ENCODE results near the gene USP47.

Gene USP47

DNA sequence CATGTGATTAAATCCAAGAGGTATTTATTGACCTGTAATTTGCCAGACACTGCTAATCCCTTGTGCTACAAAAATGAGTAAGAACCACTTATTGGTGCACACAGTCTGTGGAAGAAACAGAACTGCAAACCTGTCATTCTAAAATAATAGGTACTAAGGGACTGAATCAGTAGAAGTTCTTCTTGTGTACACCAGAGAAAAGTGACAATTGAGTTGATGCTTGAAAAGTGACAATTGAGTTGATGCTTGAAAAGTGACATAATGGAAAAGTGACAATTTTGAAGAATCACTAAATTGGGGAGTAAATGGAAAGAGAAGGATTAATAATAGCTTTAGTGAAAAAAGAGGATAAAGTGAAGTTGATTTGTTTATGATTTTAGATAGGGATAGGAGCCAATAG is 110.3 kb downstream of the USP47 start:
- Mint-ChIP-seq H3K4me1 (ENCODE audit: low read depth) (no peaks in the 10 kb centered on the region), H3K27me3 (no peaks in the 10 kb centered on the region), H3K27ac (peak overlapping the region; percentile 31), H3K4me3 (no peak overlapping the region), H3K9me3 (ENCODE audit: low read depth) (no peaks in the 10 kb centered on the region), H3K36me3 (peaks cover 5% of the 10 kb centered on the region)

DNA sequence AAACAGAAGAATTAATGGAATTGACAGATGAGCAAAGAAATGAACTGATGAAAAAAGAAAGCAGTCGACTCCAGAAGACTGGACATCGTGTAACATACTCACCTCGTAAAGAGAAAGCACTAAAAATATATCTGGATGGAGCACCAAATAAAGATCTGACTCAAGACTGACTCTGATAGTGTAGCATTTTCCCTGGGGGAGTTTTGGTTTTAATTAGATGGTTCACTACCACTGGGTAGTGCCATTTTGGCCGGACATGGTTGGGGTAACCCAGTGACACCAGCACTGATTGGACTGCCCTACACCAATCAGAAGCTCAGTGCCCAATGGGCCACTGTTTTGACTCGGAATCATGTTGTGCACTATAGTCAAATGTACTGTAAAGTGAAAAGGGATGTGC is 114.2 kb downstream of the USP47 start:
- Mint-ChIP-seq H3K36me3 (peaks cover 5% of the 10 kb centered on the region), H3K4me3 (no peak overlapping the region)

DNA sequence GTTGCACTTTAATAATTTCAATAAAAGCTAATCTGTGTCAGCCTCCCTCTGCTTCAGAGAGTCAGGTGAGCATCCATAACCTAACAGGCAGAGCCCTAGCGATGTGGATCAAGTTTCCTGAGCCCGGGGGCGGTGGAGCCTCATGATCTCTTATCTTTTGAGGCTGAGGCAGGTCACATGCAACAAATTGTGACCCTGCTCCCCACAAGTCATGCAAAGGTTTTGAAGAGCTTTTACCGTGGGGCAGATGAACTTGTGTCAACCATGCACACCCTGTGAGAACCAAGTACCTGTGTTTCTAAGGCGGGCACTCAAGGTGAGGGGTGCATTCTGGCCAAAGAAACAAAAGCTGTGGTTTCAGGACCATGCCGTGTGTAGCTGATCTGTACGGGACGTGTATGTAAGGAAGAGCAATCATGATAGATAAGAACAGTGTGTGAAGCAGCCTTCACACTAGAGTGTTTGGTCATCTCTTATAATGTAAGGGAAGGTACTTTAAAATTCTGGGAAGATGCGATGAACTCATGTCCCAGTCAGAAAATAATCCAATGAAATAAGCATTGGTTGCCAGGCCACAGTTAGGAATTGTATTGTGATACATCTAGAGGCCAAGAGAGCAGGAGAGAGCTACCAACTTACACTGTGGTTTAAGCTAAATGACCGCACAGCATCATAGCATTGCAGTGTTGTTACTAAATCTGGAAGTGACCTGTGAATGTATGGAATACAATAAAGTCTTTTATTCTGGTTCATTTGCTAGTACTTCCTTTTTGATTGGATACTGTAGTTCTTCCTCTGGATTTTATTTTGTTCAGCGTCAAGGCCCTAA is 116.8 kb downstream of the USP47 start:
- peak overlapping the region; percentile 25 for H3K27ac Mint-ChIP-seq
- no peak overlapping the region for H3K4me3 Mint-ChIP-seq
- peaks cover 3% of the 10 kb centered on the region for H3K36me3 Mint-ChIP-seq
- H3K9me3 Mint-ChIP-seq (ENCODE audit: low read depth) = no peaks in the 10 kb centered on the region
- H3K4me1 Mint-ChIP-seq (ENCODE audit: low read depth) = peaks cover 37% of the 10 kb centered on the region
- H3K27me3 Mint-ChIP-seq = no peaks in the 10 kb centered on the region

More for the DNA sequence above, 114.2 kb downstream of the USP47 start:
- H3K9me3 Mint-ChIP-seq (ENCODE audit: low read depth) = no peaks in the 10 kb centered on the region
- H3K27me3 Mint-ChIP-seq = no peaks in the 10 kb centered on the region
- peaks cover 24% of the 10 kb centered on the region for H3K4me1 Mint-ChIP-seq (ENCODE audit: low read depth)
- H3K27ac Mint-ChIP-seq = no peak overlapping the region

DNA sequence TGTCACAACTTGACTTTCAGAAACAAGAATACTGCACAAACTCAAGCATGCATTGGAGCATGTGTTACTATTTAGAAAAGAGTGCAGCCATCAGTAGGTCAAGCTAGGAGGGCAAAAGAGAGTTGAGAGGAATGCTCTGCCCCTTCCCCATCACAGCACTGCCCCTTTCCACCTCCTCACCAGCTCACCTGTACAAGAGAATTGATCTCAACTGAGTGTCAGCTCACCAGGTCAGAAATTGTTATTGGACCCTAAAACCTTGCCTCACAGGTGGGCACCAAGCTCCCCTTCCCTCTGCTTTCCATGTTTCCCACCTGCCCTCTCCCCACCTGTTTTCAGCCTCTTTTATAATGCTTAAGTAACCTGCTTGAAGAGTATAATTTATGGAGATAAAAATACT is 117.8 kb downstream of the USP47 start:
- H3K9me3 Mint-ChIP-seq (ENCODE audit: low read depth) = no peaks in the 10 kb centered on the region
- no peaks in the 10 kb centered on the region for H3K27me3 Mint-ChIP-seq
- H3K4me1 Mint-ChIP-seq (ENCODE audit: low read depth) = peaks cover 37% of the 10 kb centered on the region
- no peak overlapping the region for H3K4me3 Mint-ChIP-seq
- H3K36me3 Mint-ChIP-seq = peaks cover 3% of the 10 kb centered on the region
- H3K27ac Mint-ChIP-seq = peak overlapping the region; percentile 2

DNA sequence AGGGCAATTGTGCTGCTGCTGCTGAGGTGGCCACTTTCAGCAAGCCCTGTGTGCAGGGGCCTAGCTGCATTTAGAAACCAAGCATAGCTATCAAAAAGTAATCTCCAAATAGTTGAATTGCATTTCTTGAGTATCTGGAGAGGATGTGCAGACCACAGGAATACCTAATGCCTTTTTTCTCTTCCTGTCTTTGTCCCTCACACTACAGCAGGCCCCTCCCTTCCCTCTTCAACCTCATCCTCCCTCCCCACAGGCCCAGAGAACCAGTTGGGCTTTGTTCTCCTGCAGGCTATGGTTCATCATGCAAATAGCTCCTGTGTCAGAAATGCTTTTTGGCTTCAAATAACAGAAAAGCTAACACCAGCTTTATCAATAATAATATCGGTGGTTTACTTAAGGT is 118.9 kb downstream of the USP47 start:
- Mint-ChIP-seq H3K36me3 (peaks cover 3% of the 10 kb centered on the region), H3K4me3 (no peak overlapping the region), H3K27me3 (no peaks in the 10 kb centered on the region), H3K4me1 (ENCODE audit: low read depth) (peaks cover 37% of the 10 kb centered on the region), H3K9me3 (ENCODE audit: low read depth) (no peaks in the 10 kb centered on the region), H3K27ac (peak overlapping the region; percentile 2)

DNA sequence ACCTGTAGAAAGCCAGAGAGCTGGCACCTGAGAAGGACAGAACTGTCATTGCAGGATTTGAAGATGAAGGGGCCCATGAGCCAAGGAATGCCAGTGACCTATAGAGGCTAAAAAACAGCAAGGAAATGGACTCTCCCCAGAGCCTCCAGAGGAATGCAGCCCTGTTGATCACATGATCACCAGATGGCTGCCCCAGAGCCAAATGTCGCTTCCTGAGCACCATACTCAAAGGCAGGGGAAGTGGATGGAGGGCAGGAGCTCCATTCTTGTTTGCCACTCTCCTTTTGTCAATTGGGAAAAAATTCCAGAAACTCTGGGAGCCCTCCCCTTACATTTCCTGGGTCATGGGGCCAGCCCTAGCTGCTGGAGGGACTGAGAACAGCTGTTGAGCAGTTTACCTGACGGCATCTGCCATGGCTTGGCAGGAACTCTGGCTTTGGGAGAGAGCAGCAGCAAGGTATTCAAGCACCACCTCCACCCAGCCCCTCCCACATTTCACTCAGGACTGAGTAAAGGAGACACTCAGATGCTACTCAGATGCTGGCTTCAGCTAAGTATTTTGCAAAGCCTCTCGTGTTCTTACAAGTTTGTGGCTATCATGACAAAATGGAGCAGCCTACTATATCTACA is 119.7 kb downstream of the USP47 start:
- Mint-ChIP-seq H3K9me3 (ENCODE audit: low read depth) (no peaks in the 10 kb centered on the region), H3K27ac (no peak overlapping the region), H3K4me1 (ENCODE audit: low read depth) (peaks cover 37% of the 10 kb centered on the region), H3K4me3 (no peak overlapping the region), H3K36me3 (peaks cover 3% of the 10 kb centered on the region), H3K27me3 (no peaks in the 10 kb centered on the region)

DNA sequence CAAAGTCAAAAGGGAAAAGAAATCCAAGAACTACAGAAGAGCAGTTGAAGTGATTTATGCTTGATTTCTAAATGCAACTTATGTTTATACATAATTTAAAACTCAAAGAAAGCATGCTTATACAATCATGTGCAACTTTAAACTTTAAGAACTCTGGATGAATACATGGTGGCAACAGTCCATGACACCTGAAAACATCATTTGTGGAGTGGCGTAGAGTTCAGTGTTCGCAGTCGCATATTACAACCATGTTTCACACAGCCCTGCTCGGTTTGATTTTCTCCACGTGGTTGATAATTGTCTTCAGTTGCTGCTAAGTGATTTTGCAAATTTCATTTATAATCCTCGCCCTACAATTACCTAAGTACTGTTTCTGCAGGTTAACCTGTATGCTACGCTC is 121.3 kb downstream of the USP47 start:
- H3K4me3 Mint-ChIP-seq = no peak overlapping the region
- H3K36me3 Mint-ChIP-seq = peaks cover 3% of the 10 kb centered on the region
- H3K9me3 Mint-ChIP-seq (ENCODE audit: low read depth) = no peaks in the 10 kb centered on the region
- no peaks in the 10 kb centered on the region for H3K27me3 Mint-ChIP-seq
- H3K4me1 Mint-ChIP-seq (ENCODE audit: low read depth) = peaks cover 37% of the 10 kb centered on the region
- H3K27ac Mint-ChIP-seq = no peak overlapping the region

DNA sequence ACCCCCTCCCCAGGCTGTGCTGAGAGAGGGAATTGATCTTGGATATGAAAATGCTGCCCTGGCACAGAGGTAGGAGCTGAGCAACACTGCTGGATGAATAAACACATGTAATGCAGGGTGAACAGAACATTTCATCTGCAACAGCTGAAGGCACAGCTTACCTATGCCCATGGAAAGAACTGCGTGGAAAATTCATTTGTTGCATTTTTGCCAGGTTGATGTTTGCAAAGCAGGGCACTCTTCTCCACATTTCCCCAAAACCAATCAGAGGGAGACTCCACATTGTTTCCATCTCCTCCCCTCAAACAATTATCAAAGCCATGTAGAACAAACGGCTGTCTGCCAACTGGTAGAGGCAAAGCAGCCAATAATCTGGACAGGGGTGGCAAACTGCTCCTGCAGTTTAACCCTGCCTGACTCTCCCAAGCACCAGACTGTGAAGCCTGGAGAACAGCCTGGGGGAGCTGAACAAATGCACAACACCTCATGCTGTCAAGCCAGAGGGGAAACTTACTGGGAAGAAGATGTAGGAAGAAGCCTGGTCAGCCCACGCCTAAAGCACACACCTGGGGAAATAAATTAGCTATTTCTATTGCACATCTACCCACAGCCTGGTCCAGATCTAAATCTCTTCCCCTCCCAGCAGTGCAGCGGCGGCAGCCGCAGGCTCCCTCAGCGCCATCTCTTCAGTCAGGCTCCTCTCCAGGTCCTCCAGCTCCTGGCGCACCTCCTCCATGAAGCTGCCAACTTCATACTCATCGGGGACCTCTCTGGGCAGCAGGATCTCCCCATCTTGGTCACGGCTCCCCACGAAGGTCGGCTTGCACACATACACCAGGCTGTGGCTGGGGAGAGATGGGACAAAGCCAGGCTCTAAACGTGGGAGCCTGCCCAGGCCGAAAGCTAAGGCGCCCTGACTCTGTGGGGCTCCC is 122.3 kb downstream of the USP47 start:
- peaks cover 3% of the 10 kb centered on the region for H3K36me3 Mint-ChIP-seq
- H3K4me1 Mint-ChIP-seq (ENCODE audit: low read depth) = peaks cover 32% of the 10 kb centered on the region
- H3K27ac Mint-ChIP-seq = no peak overlapping the region
- H3K9me3 Mint-ChIP-seq (ENCODE audit: low read depth) = no peaks in the 10 kb centered on the region
- H3K4me3 Mint-ChIP-seq = no peak overlapping the region
- H3K27me3 Mint-ChIP-seq = no peaks in the 10 kb centered on the region

DNA sequence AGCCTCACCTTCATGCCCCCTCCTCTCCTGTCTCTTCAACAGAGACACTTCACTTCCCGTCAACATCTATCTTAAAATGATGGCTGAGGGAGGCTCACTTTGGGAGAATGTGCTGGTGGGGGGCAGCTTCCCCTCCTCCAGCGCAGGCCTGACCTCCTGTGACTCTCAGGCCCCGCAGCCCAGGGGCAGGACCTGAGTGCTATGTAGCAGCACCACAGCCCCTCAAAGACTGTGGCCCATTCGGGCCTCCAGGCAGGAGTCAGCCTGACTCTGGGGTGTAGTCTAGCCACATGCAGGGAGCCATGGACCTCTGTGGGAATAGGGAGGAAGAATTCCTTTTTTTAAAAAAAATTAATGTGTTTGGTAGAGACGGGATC is 123.0 kb downstream of the USP47 start:
- Mint-ChIP-seq H3K4me3 (no peak overlapping the region), H3K27me3 (no peaks in the 10 kb centered on the region), H3K4me1 (ENCODE audit: low read depth) (peaks cover 25% of the 10 kb centered on the region), H3K9me3 (ENCODE audit: low read depth) (no peaks in the 10 kb centered on the region), H3K36me3 (peaks cover 3% of the 10 kb centered on the region), H3K27ac (no peak overlapping the region)

DNA sequence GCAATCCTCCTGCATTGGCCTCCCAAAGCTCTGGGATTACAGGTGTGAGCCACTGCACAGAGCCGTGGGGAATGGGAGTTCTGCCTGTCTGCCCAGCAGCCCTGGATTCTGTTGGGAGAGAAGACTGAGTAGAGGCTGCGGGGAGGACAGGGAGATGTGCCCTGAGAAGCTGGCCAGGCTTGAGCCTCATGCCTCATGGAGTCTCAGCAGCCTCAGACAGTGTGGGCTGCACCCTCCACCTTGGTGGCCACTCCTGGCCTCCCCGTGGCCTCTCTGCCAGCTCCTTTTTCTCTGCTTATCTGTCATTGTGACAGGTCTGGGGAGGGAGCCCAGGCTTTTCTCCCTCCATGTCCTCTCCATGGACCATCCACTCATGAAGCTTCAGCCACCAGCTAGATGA is 123.4 kb downstream of the USP47 start:
- Mint-ChIP-seq H3K36me3 (peaks cover 3% of the 10 kb centered on the region), H3K27me3 (no peaks in the 10 kb centered on the region), H3K9me3 (ENCODE audit: low read depth) (no peaks in the 10 kb centered on the region), H3K27ac (no peak overlapping the region), H3K4me1 (ENCODE audit: low read depth) (peaks cover 21% of the 10 kb centered on the region), H3K4me3 (no peak overlapping the region)

DNA sequence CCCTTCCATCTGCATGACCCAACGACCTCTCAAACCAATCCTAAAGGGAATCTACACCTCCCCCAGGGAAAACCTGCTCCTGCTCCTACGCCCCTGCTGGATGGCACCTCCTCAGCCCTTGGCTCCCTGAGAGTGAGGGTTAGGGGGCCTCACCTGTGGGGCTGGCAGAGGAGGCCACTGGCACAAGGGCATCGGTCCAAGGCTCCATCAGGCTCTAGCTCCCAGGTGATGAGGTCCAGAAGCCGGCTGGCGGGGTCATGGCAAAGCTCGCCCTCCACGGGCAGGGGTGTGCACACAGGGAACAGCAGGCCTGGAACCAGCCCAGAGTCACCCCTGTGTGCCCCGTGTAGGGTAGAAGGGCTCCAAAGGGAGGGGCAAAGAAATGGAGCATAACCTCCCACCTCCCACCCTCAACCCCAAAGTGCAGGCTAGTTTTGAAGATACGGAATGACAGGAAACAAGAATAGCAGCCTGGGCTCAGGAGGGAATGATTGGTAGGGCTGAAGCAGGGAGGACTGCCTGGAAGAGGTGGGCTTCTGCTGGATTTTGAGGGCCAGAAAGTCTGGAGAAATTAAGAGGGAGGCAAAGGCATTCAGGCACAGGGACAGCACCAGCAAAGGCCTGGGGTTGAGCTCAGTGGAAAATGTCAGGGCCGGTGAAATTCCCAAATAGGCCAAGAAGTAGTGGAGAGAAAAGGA is 124.0 kb downstream of the USP47 start:
- H3K9me3 Mint-ChIP-seq (ENCODE audit: low read depth) = no peaks in the 10 kb centered on the region
- H3K27me3 Mint-ChIP-seq = no peaks in the 10 kb centered on the region
- no peak overlapping the region for H3K27ac Mint-ChIP-seq
- H3K4me3 Mint-ChIP-seq = no peak overlapping the region
- H3K4me1 Mint-ChIP-seq (ENCODE audit: low read depth) = peaks cover 15% of the 10 kb centered on the region
- H3K36me3 Mint-ChIP-seq = peaks cover 3% of the 10 kb centered on the region

DNA sequence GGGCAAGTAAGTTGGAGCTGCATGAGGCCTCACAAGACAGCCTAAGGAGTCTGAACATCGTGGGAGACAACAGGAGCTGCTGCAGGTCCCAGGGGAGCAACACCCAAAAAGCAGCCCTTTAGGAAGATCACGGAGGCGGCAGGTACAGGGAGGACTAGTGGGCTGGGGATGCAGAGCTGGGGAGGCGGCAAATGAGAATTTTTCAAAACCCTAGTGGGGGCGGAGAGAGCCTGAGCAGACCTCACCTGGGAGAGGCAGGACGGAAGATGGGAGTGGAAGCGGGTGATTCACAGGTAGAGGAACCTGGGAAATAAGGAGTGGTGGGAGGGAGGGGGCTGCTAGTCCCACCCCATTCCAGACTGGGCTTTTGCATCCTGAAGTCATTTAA is 124.6 kb downstream of the USP47 start:
- no peak overlapping the region for H3K4me3 Mint-ChIP-seq
- no peaks in the 10 kb centered on the region for H3K27me3 Mint-ChIP-seq
- H3K4me1 Mint-ChIP-seq (ENCODE audit: low read depth) = peaks cover 10% of the 10 kb centered on the region
- peaks cover 3% of the 10 kb centered on the region for H3K36me3 Mint-ChIP-seq
- no peak overlapping the region for H3K27ac Mint-ChIP-seq
- no peaks in the 10 kb centered on the region for H3K9me3 Mint-ChIP-seq (ENCODE audit: low read depth)

DNA sequence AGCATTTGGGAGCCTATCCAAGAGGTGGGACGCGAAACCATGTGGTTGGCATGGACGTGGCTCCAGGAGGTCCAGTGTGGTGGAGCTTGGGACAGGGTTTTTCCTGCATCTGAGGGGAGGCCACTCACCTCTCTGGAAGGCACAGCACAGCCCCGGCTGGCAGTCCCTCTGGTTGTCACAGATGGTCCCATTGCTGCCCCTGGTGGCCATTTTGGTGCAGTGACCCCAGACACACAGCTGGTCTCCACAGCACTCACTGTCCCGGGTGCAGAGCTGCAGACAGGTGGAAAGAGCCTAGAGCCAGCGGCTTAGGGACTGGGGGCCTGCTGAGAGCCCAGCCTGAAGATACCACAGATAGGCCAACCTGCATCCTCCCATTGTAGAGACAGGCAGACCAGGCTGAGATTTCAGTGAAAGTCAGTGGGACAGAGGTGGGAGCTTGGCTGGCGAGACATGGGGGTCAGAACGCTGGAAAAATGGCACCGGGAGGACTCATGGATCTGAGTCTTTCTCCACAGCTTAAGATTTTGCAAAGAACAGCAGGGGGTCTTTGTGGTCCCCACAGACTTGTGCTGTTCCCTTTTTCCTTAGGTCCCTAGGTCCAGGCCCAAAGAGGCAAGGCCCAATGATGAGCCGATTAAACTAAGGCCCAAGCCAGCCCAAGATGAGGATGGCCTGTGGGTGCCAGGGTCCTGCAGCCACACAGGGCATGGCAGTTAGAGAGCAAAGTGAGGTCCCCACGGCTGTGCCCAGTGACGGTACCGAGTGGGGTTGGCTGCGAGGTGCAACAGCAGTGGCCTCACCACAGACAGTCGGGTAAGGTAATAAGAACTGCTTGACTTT is 125.3 kb downstream of the USP47 start:
- H3K27me3 Mint-ChIP-seq = no peaks in the 10 kb centered on the region
- no peaks in the 10 kb centered on the region for H3K9me3 Mint-ChIP-seq (ENCODE audit: low read depth)
- H3K36me3 Mint-ChIP-seq = peaks cover 1% of the 10 kb centered on the region
- H3K4me1 Mint-ChIP-seq (ENCODE audit: low read depth) = peaks cover 3% of the 10 kb centered on the region
- no peak overlapping the region for H3K4me3 Mint-ChIP-seq
- H3K27ac Mint-ChIP-seq = no peak overlapping the region

Data from activated naive CD8-positive, alpha-beta T cell (primary cell).